ENCODE data around the gene CDH23.

The CDH23 gene

DNA sequence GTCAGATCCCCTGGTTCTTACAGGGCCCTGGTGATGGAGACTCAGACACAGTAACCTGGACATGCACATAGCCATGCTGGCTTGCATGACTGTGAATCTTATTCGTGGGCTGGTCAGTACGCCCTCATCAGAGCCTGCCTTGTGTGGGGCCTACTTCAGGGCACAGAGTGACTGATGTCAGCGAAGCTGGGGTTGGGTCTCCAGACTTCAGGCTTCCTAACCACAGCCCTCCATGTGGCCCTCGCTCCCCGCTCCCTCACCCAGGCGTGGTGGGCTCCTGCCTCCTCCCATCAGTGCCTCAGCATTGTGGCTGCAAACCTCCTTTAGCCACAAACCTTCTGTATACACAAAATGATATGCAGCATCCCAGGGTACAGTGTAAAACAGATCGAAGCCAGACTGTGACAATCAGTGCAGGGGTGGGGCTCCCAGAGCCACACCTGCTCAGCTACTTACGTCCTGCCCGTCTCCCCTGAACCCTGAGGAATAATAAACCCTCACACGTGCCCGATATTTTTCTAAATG lies 329.9 kb downstream of the CDH23 start:
- H3K27me3 ChIP-seq (ENCODE audit: control insufficient read depth, insufficient read depth, low read length): no peaks in the 10 kb centered on the region
- peaks cover 14% of the 10 kb centered on the region for H3K4me1 ChIP-seq
- TF ChIP-seq, protein P1, sequence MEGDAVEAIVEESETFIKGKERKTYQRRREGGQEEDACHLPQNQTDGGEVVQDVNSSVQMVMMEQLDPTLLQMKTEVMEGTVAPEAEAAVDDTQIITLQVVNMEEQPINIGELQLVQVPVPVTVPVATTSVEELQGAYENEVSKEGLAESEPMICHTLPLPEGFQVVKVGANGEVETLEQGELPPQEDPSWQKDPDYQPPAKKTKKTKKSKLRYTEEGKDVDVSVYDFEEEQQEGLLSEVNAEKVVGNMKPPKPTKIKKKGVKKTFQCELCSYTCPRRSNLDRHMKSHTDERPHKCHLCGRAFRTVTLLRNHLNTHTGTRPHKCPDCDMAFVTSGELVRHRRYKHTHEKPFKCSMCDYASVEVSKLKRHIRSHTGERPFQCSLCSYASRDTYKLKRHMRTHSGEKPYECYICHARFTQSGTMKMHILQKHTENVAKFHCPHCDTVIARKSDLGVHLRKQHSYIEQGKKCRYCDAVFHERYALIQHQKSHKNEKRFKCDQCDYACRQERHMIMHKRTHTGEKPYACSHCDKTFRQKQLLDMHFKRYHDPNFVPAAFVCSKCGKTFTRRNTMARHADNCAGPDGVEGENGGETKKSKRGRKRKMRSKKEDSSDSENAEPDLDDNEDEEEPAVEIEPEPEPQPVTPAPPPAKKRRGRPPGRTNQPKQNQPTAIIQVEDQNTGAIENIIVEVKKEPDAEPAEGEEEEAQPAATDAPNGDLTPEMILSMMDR (IDR thresholded peaks at IDR 0.05): no peak
- H2AFZ ChIP-seq: no peak overlapping the region
- H3K4me3 ChIP-seq (ENCODE audit: low read depth, low read length): no peak overlapping the region
- H3K36me3 ChIP-seq (ENCODE audit: control insufficient read depth, insufficient read depth, low read length): no peaks in the 10 kb centered on the region
- no peak overlapping the region for H3K9ac ChIP-seq
- no peak overlapping the region for H3K27ac ChIP-seq
- no peaks in the 10 kb centered on the region for H3K79me2 ChIP-seq
- no peaks in the 10 kb centered on the region for H3K9me3 ChIP-seq (ENCODE audit: control insufficient read depth, low read length)
- H3K4me2 ChIP-seq (ENCODE audit: low read length): no peak overlapping the region

DNA sequence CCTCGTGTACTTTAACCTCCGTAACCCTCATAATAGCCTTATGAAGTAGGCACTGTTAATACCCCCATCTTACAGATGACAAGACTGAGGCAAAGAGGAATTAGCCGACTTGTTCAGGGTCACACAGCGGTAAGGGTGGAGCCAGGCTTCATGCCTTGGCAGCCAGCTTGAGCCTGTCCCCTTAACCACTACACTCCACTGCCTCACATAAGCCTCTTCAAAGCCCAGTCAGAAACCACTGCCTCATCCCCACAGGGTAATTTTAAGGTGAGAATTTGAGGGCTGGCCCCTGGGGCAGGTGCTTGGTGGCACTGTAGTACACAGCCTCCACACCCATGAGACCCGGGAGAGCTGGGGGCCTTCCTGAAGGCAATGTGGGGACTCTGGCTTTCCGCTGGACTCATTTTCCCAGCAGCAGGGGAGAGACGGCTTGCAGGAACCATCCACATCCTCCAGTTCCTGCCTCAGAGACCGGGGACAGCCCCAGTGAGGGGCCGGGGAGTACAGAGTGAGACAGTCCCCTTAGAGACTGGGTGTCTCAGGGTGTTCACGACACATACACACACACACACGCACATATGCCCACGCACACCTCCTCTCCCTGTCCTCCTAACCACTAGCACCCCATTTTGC lies 330.5 kb downstream of the CDH23 start:
- TF ChIP-seq, protein P1 (IDR thresholded peaks at IDR 0.05): no peak
- no peak overlapping the region for H3K4me3 ChIP-seq (ENCODE audit: low read depth, low read length)
- no peaks in the 10 kb centered on the region for H3K9me3 ChIP-seq (ENCODE audit: control insufficient read depth, low read length)
- no peak overlapping the region for H3K9ac ChIP-seq
- no peaks in the 10 kb centered on the region for H3K79me2 ChIP-seq
- H3K36me3 ChIP-seq (ENCODE audit: control insufficient read depth, insufficient read depth, low read length): no peaks in the 10 kb centered on the region
- no peak overlapping the region for H2AFZ ChIP-seq
- H3K4me2 ChIP-seq (ENCODE audit: low read length): no peak overlapping the region
- H3K27ac ChIP-seq: peak overlapping the region; percentile 39
- H3K27me3 ChIP-seq (ENCODE audit: control insufficient read depth, insufficient read depth, low read length): no peaks in the 10 kb centered on the region
- H3K4me1 ChIP-seq: peaks cover 14% of the 10 kb centered on the region

DNA sequence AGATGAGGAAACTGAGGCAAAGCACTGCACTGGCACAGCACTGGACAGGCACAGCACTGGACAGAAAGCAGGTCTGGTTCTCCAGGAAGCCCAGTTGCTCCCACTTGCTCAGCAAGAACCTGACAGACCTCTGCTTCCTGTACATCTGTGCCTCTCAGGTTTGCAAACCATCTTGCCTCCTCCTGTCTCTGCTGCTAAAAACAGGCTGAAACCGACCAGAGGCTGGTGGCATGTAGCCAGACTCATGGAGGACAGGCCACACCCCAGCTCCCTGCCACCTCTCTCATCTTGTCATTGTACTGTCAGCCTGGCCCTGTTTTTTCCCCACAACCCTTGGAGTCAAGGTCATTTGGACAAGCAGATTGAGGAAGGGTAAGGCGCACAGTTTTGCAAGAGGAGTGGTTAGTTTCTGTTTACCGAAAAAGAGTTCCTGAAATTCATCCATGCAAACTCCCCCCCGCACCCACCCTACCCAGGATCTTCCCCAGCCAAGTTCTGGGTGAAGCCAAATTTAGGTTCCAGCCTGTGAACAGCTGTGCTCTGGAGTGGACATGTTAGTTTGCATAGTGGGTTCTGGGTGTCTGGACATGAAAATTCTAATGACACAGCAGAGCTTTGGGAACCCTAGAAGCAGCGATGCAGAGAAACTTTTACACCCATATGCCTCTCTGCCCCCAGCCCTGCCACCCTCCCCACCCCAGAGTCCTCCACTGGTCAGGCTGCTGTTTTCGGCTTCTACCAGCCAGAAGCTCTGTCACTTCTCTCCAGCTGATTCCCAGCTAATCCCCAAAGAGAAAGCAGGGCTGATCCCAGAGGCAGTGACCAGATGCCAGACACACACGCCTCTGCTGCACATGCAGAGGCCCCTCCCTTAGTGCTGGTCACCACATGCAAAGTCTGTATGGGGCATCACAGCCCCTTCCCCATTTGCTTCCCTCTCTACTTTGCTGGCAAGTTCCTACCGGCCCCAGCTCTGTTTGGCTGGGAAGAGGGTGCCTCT lies 331.3 kb downstream of the CDH23 start:
- no peak overlapping the region for H3K9ac ChIP-seq
- no peak overlapping the region for H3K4me3 ChIP-seq (ENCODE audit: low read depth, low read length)

DNA sequence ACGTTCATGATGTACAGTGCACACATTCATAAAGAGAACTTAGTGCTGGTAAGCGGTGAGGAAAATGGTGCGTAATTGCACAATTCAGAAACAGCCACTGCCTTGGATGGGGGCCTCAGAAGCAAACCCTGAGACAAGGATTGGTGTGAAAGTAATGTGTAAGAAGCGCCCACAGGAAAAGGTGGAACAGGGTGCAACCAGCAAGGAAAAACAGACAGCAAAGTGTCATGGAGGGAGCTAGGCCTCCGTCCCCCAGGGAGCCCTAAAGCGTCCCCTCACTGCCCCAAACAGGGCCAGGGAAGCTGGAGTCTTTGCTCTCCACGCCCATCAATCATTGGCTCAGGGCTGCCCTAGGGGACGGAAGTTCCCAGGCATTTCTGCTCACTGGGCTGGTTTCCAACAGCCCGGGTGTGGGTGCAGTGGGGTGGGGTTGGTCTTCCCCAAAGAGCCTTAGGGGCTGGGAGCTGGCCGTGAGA lies 332.5 kb downstream of the CDH23 start:
- no peaks in the 10 kb centered on the region for H3K36me3 ChIP-seq (ENCODE audit: control insufficient read depth, insufficient read depth, low read length)

More for the DNA sequence above, 331.3 kb downstream of the CDH23 start:
- Histone ChIP-seq H3K79me2 (no peaks in the 10 kb centered on the region), H3K4me2 (ENCODE audit: low read length) (no peak overlapping the region), H2AFZ (peak overlapping the region; percentile 45), H3K4me1 (peaks cover 14% of the 10 kb centered on the region), H3K9me3 (ENCODE audit: control insufficient read depth, low read length) (no peaks in the 10 kb centered on the region), H3K27ac (peak overlapping the region; percentile 39), H3K27me3 (ENCODE audit: control insufficient read depth, insufficient read depth, low read length) (no peaks in the 10 kb centered on the region), H3K36me3 (ENCODE audit: control insufficient read depth, insufficient read depth, low read length) (no peaks in the 10 kb centered on the region)
- TF ChIP-seq, protein P1 (IDR thresholded peaks at IDR 0.05): no peak

More for the DNA sequence above, 332.5 kb downstream of the CDH23 start:
- Histone ChIP-seq H3K79me2 (no peaks in the 10 kb centered on the region), H3K27me3 (ENCODE audit: control insufficient read depth, insufficient read depth, low read length) (no peaks in the 10 kb centered on the region), H3K4me1 (peaks cover 14% of the 10 kb centered on the region), H3K4me2 (ENCODE audit: low read length) (no peak overlapping the region), H3K9me3 (ENCODE audit: control insufficient read depth, low read length) (no peaks in the 10 kb centered on the region), H3K27ac (no peak overlapping the region), H3K9ac (no peak overlapping the region), H2AFZ (no peak overlapping the region), H3K4me3 (ENCODE audit: low read depth, low read length) (no peak overlapping the region)
- TF ChIP-seq, protein P1 (IDR thresholded peaks at IDR 0.05): no peak
